ENCODE data around the gene SPIC.

SPIC gene

GRCh38 chr12:101488469-101488868 is 13.3 kb downstream of the SPIC start:
- no peak overlapping the region for H3K4me3 ChIP-seq (ENCODE audit: low read depth, low read length)
- TF ChIP-seq, protein P1, sequence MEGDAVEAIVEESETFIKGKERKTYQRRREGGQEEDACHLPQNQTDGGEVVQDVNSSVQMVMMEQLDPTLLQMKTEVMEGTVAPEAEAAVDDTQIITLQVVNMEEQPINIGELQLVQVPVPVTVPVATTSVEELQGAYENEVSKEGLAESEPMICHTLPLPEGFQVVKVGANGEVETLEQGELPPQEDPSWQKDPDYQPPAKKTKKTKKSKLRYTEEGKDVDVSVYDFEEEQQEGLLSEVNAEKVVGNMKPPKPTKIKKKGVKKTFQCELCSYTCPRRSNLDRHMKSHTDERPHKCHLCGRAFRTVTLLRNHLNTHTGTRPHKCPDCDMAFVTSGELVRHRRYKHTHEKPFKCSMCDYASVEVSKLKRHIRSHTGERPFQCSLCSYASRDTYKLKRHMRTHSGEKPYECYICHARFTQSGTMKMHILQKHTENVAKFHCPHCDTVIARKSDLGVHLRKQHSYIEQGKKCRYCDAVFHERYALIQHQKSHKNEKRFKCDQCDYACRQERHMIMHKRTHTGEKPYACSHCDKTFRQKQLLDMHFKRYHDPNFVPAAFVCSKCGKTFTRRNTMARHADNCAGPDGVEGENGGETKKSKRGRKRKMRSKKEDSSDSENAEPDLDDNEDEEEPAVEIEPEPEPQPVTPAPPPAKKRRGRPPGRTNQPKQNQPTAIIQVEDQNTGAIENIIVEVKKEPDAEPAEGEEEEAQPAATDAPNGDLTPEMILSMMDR (IDR thresholded peaks at IDR 0.05; ENCODE audit: low read depth, low read length) = no peak

- no peak overlapping the region for H3K4me3 ChIP-seq (ENCODE audit: low read depth, low read length)
- TF ChIP-seq, protein P1 (IDR thresholded peaks at IDR 0.05; ENCODE audit: low read depth, low read length) = no peak
These were observed 15.3 kb downstream of the SPIC start for GRCh38 chr12:101490286-101490920.

DNA sequence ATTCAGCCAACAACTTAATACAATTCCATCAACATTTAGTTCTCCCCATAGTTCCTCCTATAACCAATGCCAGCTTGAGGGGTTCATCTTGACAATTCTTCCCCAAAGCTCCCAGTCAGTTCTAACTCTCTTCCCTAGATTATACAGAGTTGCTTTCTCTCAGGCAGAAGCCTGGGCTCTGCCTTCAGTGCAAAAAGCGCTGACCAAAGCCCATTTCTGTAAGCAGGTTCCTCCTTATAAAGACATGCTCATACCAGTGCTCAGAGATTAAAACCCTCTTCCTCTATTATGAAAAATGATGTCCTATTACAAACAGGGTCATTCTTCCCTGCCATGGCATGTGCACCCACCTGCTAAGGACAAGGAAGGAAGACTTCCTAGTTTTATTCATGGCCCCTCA is 16.2 kb downstream of the SPIC start:
- TF ChIP-seq, protein P1 (IDR thresholded peaks at IDR 0.05; ENCODE audit: low read depth, low read length) = no peak

GRCh38 chr12:101493556-101493955 is 18.4 kb downstream of the SPIC start:
- TF ChIP-seq, protein P1 (IDR thresholded peaks at IDR 0.05; ENCODE audit: low read depth, low read length) = no peak
- H3K4me3 ChIP-seq (ENCODE audit: low read depth, low read length) = no peak overlapping the region

More for the DNA sequence above, 16.2 kb downstream of the SPIC start:
- H3K4me3 ChIP-seq (ENCODE audit: low read depth, low read length) = no peak overlapping the region

- H3K4me3 ChIP-seq (ENCODE audit: low read depth, low read length) = no peak overlapping the region
- TF ChIP-seq, protein P1 (IDR thresholded peaks at IDR 0.05; ENCODE audit: low read depth, low read length) = no peak
These were observed 23.1 kb downstream of the SPIC start for GRCh38 chr12:101498252-101498651.

- no peak overlapping the region for H3K4me3 ChIP-seq (ENCODE audit: low read depth, low read length)
- TF ChIP-seq, protein P1 (IDR thresholded peaks at IDR 0.05; ENCODE audit: low read depth, low read length) = no peak
These were observed 26.4 kb downstream of the SPIC start for GRCh38 chr12:101501410-101501995.

DNA sequence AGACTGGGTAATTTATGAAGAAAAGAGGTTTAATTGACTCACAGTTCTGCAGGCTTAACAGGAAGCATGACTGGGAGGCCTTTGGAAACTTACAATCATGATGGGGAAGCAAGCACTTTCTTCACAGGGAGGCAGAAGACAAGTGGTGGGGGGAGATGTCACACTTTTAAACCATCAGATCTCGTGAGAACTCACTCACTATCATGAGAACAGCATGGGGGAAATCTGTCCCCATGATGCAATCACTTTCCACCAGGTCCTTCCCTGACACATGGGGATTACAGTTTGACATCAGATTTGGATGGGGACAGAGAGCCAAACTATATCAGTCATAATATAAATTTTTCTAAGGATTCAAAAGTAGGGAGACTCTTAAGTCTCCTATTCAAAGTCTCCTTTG is 46.0 kb downstream of the SPIC start:
- TF ChIP-seq, protein P1 (IDR thresholded peaks at IDR 0.05; ENCODE audit: low read depth, low read length) = no peak
- H3K4me3 ChIP-seq (ENCODE audit: low read depth, low read length) = no peak overlapping the region

All from WI38 (cell line).